Sigmoid colon (tissue), 7 donors: ENCODE results near the gene C1orf87. TPM values are rescaled to one million over a fixed set of nuclear protein-coding genes. Genes with fewer than 3 reads are reported as not detected.

Source experiments
- DNase-seq: peaks from one replicate; pipeline ENCODE4 v3.0.0-alpha.2; 2019
- H3K27ac ChIP-seq, 4 donors: fragments of 200-600 bp; sonication (generic); one replicate each; pipeline ENCODE4 v1.5.1; 2016 to 2019; ENCODE audit warnings: mild to moderate bottlenecking in 1 of 4
- H3K27me3 ChIP-seq, 3 donors: fragments of 200-600 bp; sonication (generic); one replicate each; pipeline ENCODE4 v1.5.1; 2019; ENCODE audit warnings: mild to moderate bottlenecking in 1 of 3
- H3K36me3 ChIP-seq, 4 donors: fragments of 200-600 bp; sonication (generic); one replicate each; pipeline ENCODE4 v1.5.1; 2016 to 2019
- H3K4me1 ChIP-seq, 4 donors: fragments of 200-600 bp; sonication (generic); one replicate each; pipeline ENCODE4 v1.5.1; 2017 to 2019
- H3K4me3 ChIP-seq, 4 donors: fragments of 200-600 bp; sonication (generic); one replicate each; pipeline ENCODE4 v1.5.1; 2017 to 2019; ENCODE audit warnings: mild to moderate bottlenecking in 2 of 4, moderate library complexity in 1 of 4
- H3K9me3 ChIP-seq, 4 donors: fragments of 200-600 bp in 3 of 4; sonication (generic) in 3 of 4; one replicate each; pipeline versions ENCODE4 v1.5.1 to v1.6.1; 2013 to 2019
- CTCF ChIP-seq, 4 experiments: fragments of 450-650 bp in 3 of 4; fragments of 200-600 bp in 1 of 4; IDR thresholded peaks; one replicate each; pipeline ENCODE4 v1.5.1; 2016 to 2019; ENCODE audit warnings: antibody characterized with exemption in 4 of 4, mild to moderate bottlenecking in 3 of 4, moderate library complexity in 2 of 4
- EP300 ChIP-seq, 4 donors: sonication (generic); formaldehyde crosslinking; IDR thresholded peaks; one replicate each; pipeline ENCODE4 v1.6.1; 2017; ENCODE audit warnings: antibody characterized with exemption in 4 of 4
- POLR2A ChIP-seq, 2 donors: fragments of 450-650 bp; IDR thresholded peaks; one replicate each; pipeline ENCODE4 v1.6.1; 2016; ENCODE audit warnings: antibody characterized with exemption in 2 of 2, mild to moderate bottlenecking in 2 of 2, moderate library complexity in 2 of 2
- POLR2AphosphoS5 ChIP-seq, 4 donors: sonication (generic); formaldehyde crosslinking; IDR thresholded peaks; one replicate each; pipeline ENCODE4 v1.6.1; 2017; ENCODE audit warnings: antibody characterized with exemption in 4 of 4
- WGBS, 2 donors: extraction: QIAGEN DNeasy Blood & Tissue Kit; methylation state at CpG; one replicate each; pipeline ENCODE4 v1.1.7; 2013; 5-methylcytosine and 5-hydroxymethylcytosine counted together
- intact Hi-C: fragments of 100-400 bp; cut with DNase I; formaldehyde crosslinking; loops from one replicate; pipeline ENCODE4 v1.15.1; 2023
- polyA plus RNA-seq, 3 donors: library from polyadenylated mRNA; stranded (reverse); fragments of 200-250 nt; gene quantifications; one replicate each; pipeline ENCODE4 v1.2.3, GENCODE V29; 2013
- total RNA-seq, 4 donors: library from RNA; depleted of rRNA; stranded (reverse); fragments of >200 nt; gene quantifications; one replicate each; pipeline ENCODE4 v1.1.0, GENCODE V29; 2016
- donor health status: healthy with polysubstance abuse.
- donor health status: Bipolar disorder and iron deficiency.
- donor health status: healthy.

Gene C1orf87
- total and polyA plus RNA-seq, 7 donors = not detected

GRCh38 chr1:60041783-60042182, 31.8 kb downstream of the C1orf87 start:
- H3K4me1 ChIP-seq = no peaks in the 10 kb centered on the region
- no peak for TF ChIP-seq CTCF (IDR thresholded peaks at IDR 0.05)
- no peak for TF ChIP-seq POLR2AphosphoS5 (IDR thresholded peaks at IDR 0.05)
- TF ChIP-seq POLR2A (IDR thresholded peaks at IDR 0.05) = no peak
- TF ChIP-seq EP300 (IDR thresholded peaks at IDR 0.05) = no peak
- no peak for DNase-seq

GRCh38 chr1:60037669-60038068, 35.9 kb downstream of the C1orf87 start:
- Histone ChIP-seq H3K4me1 (no peaks in the 10 kb centered on the region), H3K27ac (no peak overlapping the region), H3K4me3 (no peak overlapping the region), H3K27me3 (no peaks in the 10 kb centered on the region), H3K36me3 (no peaks in the 10 kb centered on the region), H3K9me3 (peaks cover 0 to 3% (median 0%) of the 10 kb centered on the region in 4 donors)
- no peak for DNase-seq
- 51 to 78% methylated on average over 1 of the region's 1 CpG for WGBS, 2 donors
- intact Hi-C loops = no loop called here
- TF ChIP-seq CTCF (IDR thresholded peaks at IDR 0.05) (no peak), POLR2AphosphoS5 (IDR thresholded peaks at IDR 0.05) (no peak)

More at GRCh38 chr1:60041783-60042182, 31.8 kb downstream of the C1orf87 start:
- Histone ChIP-seq H3K4me3 (no peak overlapping the region), H3K9me3 (peaks cover 0 to 3% (median 0%) of the 10 kb centered on the region in 4 donors), H3K36me3 (no peaks in the 10 kb centered on the region), H3K27me3 (no peaks in the 10 kb centered on the region), H3K27ac (no peak overlapping the region)
- intact Hi-C loops = no loop called here
- WGBS, 2 donors = 80 to 92% methylated on average over 2 of the region's 2 CpGs

GRCh38 chr1:60036856-60037460, 36.6 kb downstream of the C1orf87 start:
- H3K27me3 ChIP-seq = no peaks in the 10 kb centered on the region
- no peak overlapping the region for H3K27ac ChIP-seq
- H3K4me1 ChIP-seq = no peaks in the 10 kb centered on the region
- intact Hi-C loops = no loop called here
- no peak overlapping the region for H3K4me3 ChIP-seq
- 85 to 90% methylated on average over 6 of the region's 6 CpGs for WGBS, 2 donors
- no peaks in the 10 kb centered on the region for H3K36me3 ChIP-seq
- no peak for DNase-seq
- TF ChIP-seq EP300 (IDR thresholded peaks at IDR 0.05) = no peak
- no peak for TF ChIP-seq POLR2AphosphoS5 (IDR thresholded peaks at IDR 0.05)
- TF ChIP-seq POLR2A (IDR thresholded peaks at IDR 0.05) = no peak
- TF ChIP-seq CTCF (IDR thresholded peaks at IDR 0.05) = no peak
- peaks cover 0 to 3% (median 0%) of the 10 kb centered on the region in 4 donors for H3K9me3 ChIP-seq

- intact Hi-C loops = no loop called here
- no peak for TF ChIP-seq POLR2A (IDR thresholded peaks at IDR 0.05)
- no peak for TF ChIP-seq POLR2AphosphoS5 (IDR thresholded peaks at IDR 0.05)
- TF ChIP-seq CTCF (IDR thresholded peaks at IDR 0.05) = no peak
- no peak for TF ChIP-seq EP300 (IDR thresholded peaks at IDR 0.05)
- 16 to 74% methylated on average over 2 of the region's 2 CpGs for WGBS, 2 donors
- no peaks in the 10 kb centered on the region for H3K36me3 ChIP-seq
- no peak for DNase-seq
- H3K9me3 ChIP-seq = no peaks in the 10 kb centered on the region
- no peaks in the 10 kb centered on the region for H3K27me3 ChIP-seq
- H3K4me3 ChIP-seq = no peak overlapping the region
- no peak overlapping the region for H3K27ac ChIP-seq
- no peaks in the 10 kb centered on the region for H3K4me1 ChIP-seq
These were observed 37.6 kb downstream of the C1orf87 start for GRCh38 chr1:60035921-60036320.

GRCh38 chr1:60034999-60035398, 38.6 kb downstream of the C1orf87 start:
- no peak overlapping the region for H3K4me3 ChIP-seq
- TF ChIP-seq CTCF (IDR thresholded peaks at IDR 0.05) (no peak), POLR2A (IDR thresholded peaks at IDR 0.05) (no peak), POLR2AphosphoS5 (IDR thresholded peaks at IDR 0.05) (no peak)
- 79 to 81% methylated on average over 2 of the region's 2 CpGs for whole genome bisulfite sequencing, 2 donors
- DNase-seq = no peak
- H3K4me1 ChIP-seq = no peaks in the 10 kb centered on the region
- intact Hi-C loops = no loop called here
- H3K27ac ChIP-seq = no peak overlapping the region
- no peaks in the 10 kb centered on the region for H3K9me3 ChIP-seq
- H3K27me3 ChIP-seq = no peaks in the 10 kb centered on the region
- no peaks in the 10 kb centered on the region for H3K36me3 ChIP-seq
